IMR-90 (cell line): ENCODE measurements around the gene ITGA1. TPM values are rescaled to one million over a fixed set of nuclear protein-coding genes. Genes with fewer than 3 reads are reported as not detected.

Experiments used
- ATAC-seq: fragments of 200-7000 bp; cut with Tn5 transposase; 2 replicates; pipeline ENCODE4 v1.9.1; 2020; ENCODE audit warnings: low read depth, mild to moderate bottlenecking, moderate library complexity
- BruUV-seq: library from RNA; stranded (reverse); fragments of 400-500 nt; replicated peaks from 2 replicates; lab custom pipeline; 2021; lab: Mats Ljungman, UMichigan
- CTCF ChIA-PET: fragments of 300-600 bp; formaldehyde crosslinking; extraction: SDS; loops from one replicate; lab custom pipeline; 2021; ENCODE audit warnings: antibody characterized with exemption; lab: Yijun Ruan, JAX
- POLR2A ChIA-PET: fragments of 300-600 bp; sonication (Branson Sonifier 250); formaldehyde crosslinking; loops from one replicate; lab custom pipeline; 2022; ENCODE audit warnings: antibody characterized with exemption; ENCODE audit not compliant: unreplicated experiment; lab: Charles Lee
- DNase-seq: peaks from one replicate; pipeline ENCODE4 v3.0.0; 2013
- H2AFZ ChIP-seq: replicated peaks from 2 replicates; pipeline ENCODE3; 2013; ENCODE audit warnings: low read length, mild to moderate bottlenecking; ENCODE audit not compliant: poor library complexity
- H2AK5ac ChIP-seq: 2 replicates; pipeline ENCODE4 v1.6.1; 2013; ENCODE audit warnings: low read depth, low read length, inconsistent platforms
- H2AK9ac ChIP-seq: replicated peaks from 2 replicates; pipeline ENCODE3; 2013; ENCODE audit warnings: mild to moderate bottlenecking, low read depth, low read length, moderate library complexity; ENCODE audit not compliant: poor library complexity
- H2BK120ac ChIP-seq: 2 replicates; pipeline ENCODE4 v1.6.1; 2013; ENCODE audit warnings: low read depth, low read length, inconsistent platforms
- H2BK15ac ChIP-seq: 3 replicates; pipeline ENCODE4 v1.6.1; 2013; ENCODE audit warnings: low read depth, low read length, inconsistent platforms
- H2BK20ac ChIP-seq: 2 replicates; pipeline ENCODE4 v1.6.1; 2013; ENCODE audit warnings: low read depth, mild to moderate bottlenecking, inconsistent platforms, low read length, moderate library complexity
- H2BK5ac ChIP-seq: 2 replicates; pipeline ENCODE4 v1.6.1; 2013; ENCODE audit warnings: mild to moderate bottlenecking, low read depth, low read length, inconsistent platforms; ENCODE audit not compliant: poor library complexity, severe bottlenecking
- H3K14ac ChIP-seq: replicated peaks from 2 replicates; pipeline ENCODE4 v1.6.1; 2013; ENCODE audit warnings: low read depth, low read length, inconsistent platforms
- H3K18ac ChIP-seq: 2 replicates; pipeline ENCODE4 v1.6.1; 2013; ENCODE audit warnings: low read depth, low read length, control low read depth
- H3K23ac ChIP-seq: 2 replicates; pipeline ENCODE4 v1.6.1; 2013; ENCODE audit warnings: low read depth, low read length, inconsistent platforms
- H3K27ac ChIP-seq: 2 replicates; pipeline ENCODE4 v1.5.1; 2013; ENCODE audit warnings: mild to moderate bottlenecking, control low read depth, low read length; ENCODE audit not compliant: insufficient read depth
- H3K27me3 ChIP-seq: 2 replicates; pipeline ENCODE4 v1.6.1; 2013; ENCODE audit warnings: low read length; ENCODE audit not compliant: control insufficient read depth, insufficient read depth
- H3K36me3 ChIP-seq: 2 replicates; pipeline ENCODE4 v1.6.1; 2013; ENCODE audit warnings: low read length, mixed read lengths; ENCODE audit not compliant: control insufficient read depth, insufficient read depth
- H3K4ac ChIP-seq: 2 replicates; pipeline ENCODE4 v1.6.1; 2013; ENCODE audit warnings: low read depth, low read length, inconsistent platforms
- H3K4me1 ChIP-seq: 2 replicates; pipeline ENCODE4 v1.6.1; 2013; ENCODE audit warnings: low read length, mixed read lengths; ENCODE audit not compliant: control insufficient read depth, insufficient read depth
- H3K4me2 ChIP-seq: 2 replicates; pipeline ENCODE4 v1.6.1; 2013; ENCODE audit warnings: low read depth, mild to moderate bottlenecking, control low read depth, low read length, moderate library complexity
- H3K4me3 ChIP-seq: 2 replicates; pipeline ENCODE4 v1.5.1; 2013; ENCODE audit warnings: low read depth, mild to moderate bottlenecking, control low read depth, low read length, moderate library complexity; ENCODE audit not compliant: insufficient read depth
- H3K56ac ChIP-seq: 2 replicates; pipeline ENCODE4 v1.6.1; 2013; ENCODE audit warnings: low read length, inconsistent platforms; ENCODE audit not compliant: insufficient read depth; ENCODE audit errors: extremely low read depth
- H3K79me1 ChIP-seq, 2 experiments: 2 replicates each; pipeline ENCODE4 v1.6.1; 2013; ENCODE audit warnings: low read length in 2 of 2, inconsistent platforms in 1 of 2, low read depth in 1 of 2
- H3K9ac ChIP-seq: 2 replicates; pipeline ENCODE4 v1.6.1; 2013; ENCODE audit warnings: low read depth, low read length, control low read depth
- H3K9me1 ChIP-seq: 2 replicates; pipeline ENCODE4 v1.6.1; 2013; ENCODE audit warnings: low read length, inconsistent platforms; ENCODE audit not compliant: insufficient read depth
- H3K9me3 ChIP-seq: 2 replicates; pipeline ENCODE4 v1.6.1; 2013; ENCODE audit warnings: low read length; ENCODE audit not compliant: control insufficient read depth, insufficient read depth
- H4K20me1 ChIP-seq: 2 replicates; pipeline ENCODE4 v1.6.1; 2013; ENCODE audit warnings: low read length, inconsistent platforms; ENCODE audit not compliant: insufficient read depth
- H4K5ac ChIP-seq: 2 replicates; pipeline ENCODE4 v1.6.1; 2013; ENCODE audit warnings: mild to moderate bottlenecking, low read depth, low read length, control low read depth
- H4K8ac ChIP-seq, 2 experiments: 2 replicates each; pipeline ENCODE4 v1.6.1; 2013; ENCODE audit warnings: low read depth in 2 of 2, low read length in 2 of 2, control low read depth in 1 of 2, inconsistent platforms in 1 of 2
- H4K91ac ChIP-seq: 2 replicates; pipeline ENCODE4 v1.6.1; 2013; ENCODE audit warnings: low read depth, low read length, inconsistent platforms; ENCODE audit not compliant: insufficient read depth
- RFX5 ChIP-seq: IDR thresholded peaks from 2 replicates; pipeline ENCODE4 v1.8.0; 2012; ENCODE audit warnings: low read depth, mild to moderate bottlenecking, low read length, moderate library complexity
- WGBS, 2 experiments: methylation state at CpG; one replicate each; pipeline versions ENCODE4 v1.1.5 to v1.1.7; 2013; ENCODE audit warnings: missing lambda C conversion rate in 2 of 2; ENCODE audit not compliant: insufficient read length in 1 of 2; ENCODE audit errors: extremely low coverage in 2 of 2; 5-methylcytosine and 5-hydroxymethylcytosine counted together
- dilution Hi-C: fragments of 300-500 bp; cut with HindIII; formaldehyde crosslinking; loops from one replicate; pipeline ENCODE4 v1.14.3; 2018; ENCODE audit warnings: low sequenced_read_pairs; ENCODE audit not compliant: unreplicated experiment
- in situ Hi-C: fragments of 300-500 bp; cut with MboI; formaldehyde crosslinking; loops from 3 replicates; pipeline ENCODE4 v1.14.3; 2019; ENCODE audit warnings: low sequenced_read_pairs, inconsistent platforms, mixed read lengths
- intact Hi-C: fragments of 100-400 bp; cut with micrococcal nuclease; formaldehyde crosslinking; loops from 2 replicates; pipeline ENCODE4 v1.10.0; 2022
- polyA plus RNA-seq, 3 experiments: library from polyadenylated mRNA; depleted of rRNA; stranded (reverse); fragments of >200 nt; gene quantifications; 2 replicates each; pipeline ENCODE4 v1.2.3, GENCODE V29; 2012; ENCODE audit warnings: low replicate concordance in 1 of 3
- total RNA-seq: library from RNA; depleted of rRNA; stranded (reverse); fragments of >200 nt; gene quantifications from 2 replicates; pipeline ENCODE4 v1.2.3, GENCODE V29; 2012

ITGA1 gene
- total and polyA plus RNA-seq, 2 of the 4 experiments (the other 2 are of a cell fraction), result 22.3 to 95.2 TPM

DNA sequence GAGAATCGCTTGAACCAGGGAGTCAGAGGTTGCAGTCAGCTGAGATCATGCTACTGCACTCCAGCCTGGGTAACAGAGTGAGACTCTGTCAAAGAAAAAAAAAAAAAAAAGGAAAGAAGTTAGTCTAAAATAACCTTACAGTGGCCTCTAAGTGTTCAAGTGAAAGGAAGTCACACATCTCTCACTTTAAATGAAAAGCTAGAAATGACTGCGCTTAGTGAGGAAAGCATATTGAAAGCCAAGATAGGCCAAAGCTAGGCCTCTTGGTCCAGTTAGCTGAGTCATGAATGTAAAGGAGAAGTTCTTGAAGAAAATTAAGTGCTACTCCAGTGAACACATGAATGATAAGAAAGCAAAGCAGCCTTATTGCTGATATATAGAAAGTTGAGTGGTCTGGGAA is 38.1 kb downstream of the ITGA1 start:
- Histone ChIP-seq H4K20me1 (0 out of 2 replicates have a peak, but pooled peaks cover 6% of the 10 kb centered on the region), H2AK9ac (no peak overlapping the region), H4K91ac (no peak overlapping the region), H3K9me3 (no peaks in the 10 kb centered on the region), H3K36me3 (peaks cover 2% of the 10 kb centered on the region), H2BK20ac (no peak overlapping the region), H2BK5ac (no peak overlapping the region), H3K9ac (no peak overlapping the region), H2BK15ac (no peak overlapping the region), H4K8ac (no peak overlapping the region), H3K56ac (no peak overlapping the region), H3K9me1 (peaks cover 8% of the 10 kb centered on the region; the same call in 1 of the 2 replicates), H3K4ac (no peak overlapping the region), H2AK5ac (no peak overlapping the region), H3K4me2 (no peak overlapping the region), H2BK120ac (no peak overlapping the region), H3K23ac (no peak overlapping the region), H4K5ac (no peak overlapping the region), H3K79me1 (peaks cover 3 to 48% of the 10 kb centered on the region in 2 experiments), H3K27me3 (no peaks in the 10 kb centered on the region), H3K4me3 (no peak overlapping the region), H2AFZ (no peak overlapping the region), H3K4me1 (peaks cover 5% of the 10 kb centered on the region), H3K18ac (no peak overlapping the region), H3K27ac (no peak overlapping the region), H3K14ac (no peak overlapping the region)
- intact Hi-C loops (no loop called here), dilution Hi-C loops (no loop called here), in situ Hi-C loops (no loop called here)
- no peak for ATAC-seq
- no peak for TF ChIP-seq RFX5
- no peak for DNase-seq
- WGBS, 2 experiments, result no CpG with 5 or more reads among the region's 2 CpGs
- POLR2A ChIA-PET, result no interaction called here
- BruUV-seq, result no TSS peak
- CTCF ChIA-PET, result interaction anchor here (0.7 kb wide), 2 partner anchors 62 to 83 kb away, joined by 3 to 5 read pairs; no protein-coding TSS in a partner anchor
